Stimulated activated CD8-positive, alpha-beta memory T cell treated with anti-CD3 and anti-CD28 coated beads, Interleukin-15, amount 100 ng/mL, for 4 hours (primary cell): ENCODE results near the gene FAHD1.

Experiments
- DNase-seq, 2 donors: peaks; one replicate each; pipeline ENCODE4 v3.0.0-alpha.2; 2020; ENCODE audit warnings: low read depth in 2 of 2

The FAHD1 gene

DNA sequence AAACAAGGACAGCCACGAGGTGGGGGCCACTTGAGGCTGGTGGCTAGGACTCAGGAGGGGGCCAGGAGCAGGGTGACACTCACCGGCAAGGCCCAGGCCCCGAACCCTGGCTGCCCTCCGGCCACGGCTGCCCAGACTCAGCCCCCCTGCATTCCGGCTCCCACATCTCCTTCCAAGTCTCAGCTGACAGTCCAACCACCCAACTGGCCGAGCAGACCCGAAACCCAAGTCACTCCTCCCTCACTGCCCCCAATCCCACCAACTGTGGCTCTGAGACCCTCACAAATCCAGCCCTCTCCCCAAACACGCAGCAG is 9.8 kb upstream of the FAHD1 start:
- DNase-seq, result no peak

GRCh38 chr16:1817716-1818115 is 9.3 kb upstream of the FAHD1 start:
- DNase-seq, result no peak

DNA sequence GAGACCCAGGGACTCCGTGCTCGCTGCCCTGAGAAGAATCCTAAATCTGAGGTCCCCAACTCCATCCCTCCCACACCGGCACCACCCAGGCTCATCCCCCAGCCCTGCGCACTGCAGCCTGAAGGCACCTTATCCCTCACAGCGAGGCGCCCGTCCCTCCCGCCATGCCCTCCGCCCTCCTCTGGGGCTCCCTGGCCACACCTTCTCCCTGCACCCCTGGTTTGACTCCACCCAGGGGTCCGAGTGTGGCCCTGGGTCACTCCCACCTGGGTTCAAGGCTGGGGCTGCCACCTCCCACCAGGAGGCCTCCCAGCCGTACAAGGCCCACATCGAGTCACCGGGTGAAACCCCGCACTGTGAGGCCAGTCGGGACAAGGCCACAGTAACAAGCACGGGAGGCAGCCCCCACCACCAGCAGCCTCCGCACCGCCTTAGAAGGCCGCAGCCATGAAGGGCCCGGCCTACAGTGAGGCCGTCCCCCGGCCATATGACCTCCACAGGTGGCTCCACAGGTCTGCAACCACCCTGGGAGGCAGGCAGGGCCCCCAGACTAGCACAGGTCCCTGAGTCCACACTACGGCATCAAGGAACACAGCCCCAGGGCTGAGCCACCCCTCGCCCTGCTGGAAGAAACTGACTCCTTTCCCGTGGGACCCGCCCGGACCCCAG is 8.7 kb upstream of the FAHD1 start:
- DNase-seq, result no peak

- no peak for DNase-seq
Measured at GRCh38 chr16:1818873-1819525, 8.0 kb upstream of the FAHD1 start.

DNA sequence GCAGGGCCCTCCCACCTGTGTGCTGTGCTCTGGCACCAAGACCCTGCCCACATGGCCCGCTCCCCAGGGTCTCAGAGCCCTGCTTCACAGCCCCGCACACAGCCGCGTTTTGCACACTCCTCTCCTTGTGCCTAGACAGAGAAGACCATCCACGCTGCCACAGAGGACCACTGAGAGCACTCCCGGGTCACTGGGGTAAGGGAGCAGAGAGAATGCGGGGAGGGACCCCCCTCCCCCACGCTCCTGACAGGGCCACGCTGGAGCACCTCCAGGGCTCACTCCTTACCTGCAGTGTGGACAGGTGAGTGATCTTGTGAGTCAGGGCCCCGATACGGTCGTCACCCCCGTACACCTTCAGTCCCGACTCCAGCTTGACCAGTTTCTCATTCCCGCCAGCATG is 7.4 kb upstream of the FAHD1 start:
- DNase-seq, result no peak

DNA sequence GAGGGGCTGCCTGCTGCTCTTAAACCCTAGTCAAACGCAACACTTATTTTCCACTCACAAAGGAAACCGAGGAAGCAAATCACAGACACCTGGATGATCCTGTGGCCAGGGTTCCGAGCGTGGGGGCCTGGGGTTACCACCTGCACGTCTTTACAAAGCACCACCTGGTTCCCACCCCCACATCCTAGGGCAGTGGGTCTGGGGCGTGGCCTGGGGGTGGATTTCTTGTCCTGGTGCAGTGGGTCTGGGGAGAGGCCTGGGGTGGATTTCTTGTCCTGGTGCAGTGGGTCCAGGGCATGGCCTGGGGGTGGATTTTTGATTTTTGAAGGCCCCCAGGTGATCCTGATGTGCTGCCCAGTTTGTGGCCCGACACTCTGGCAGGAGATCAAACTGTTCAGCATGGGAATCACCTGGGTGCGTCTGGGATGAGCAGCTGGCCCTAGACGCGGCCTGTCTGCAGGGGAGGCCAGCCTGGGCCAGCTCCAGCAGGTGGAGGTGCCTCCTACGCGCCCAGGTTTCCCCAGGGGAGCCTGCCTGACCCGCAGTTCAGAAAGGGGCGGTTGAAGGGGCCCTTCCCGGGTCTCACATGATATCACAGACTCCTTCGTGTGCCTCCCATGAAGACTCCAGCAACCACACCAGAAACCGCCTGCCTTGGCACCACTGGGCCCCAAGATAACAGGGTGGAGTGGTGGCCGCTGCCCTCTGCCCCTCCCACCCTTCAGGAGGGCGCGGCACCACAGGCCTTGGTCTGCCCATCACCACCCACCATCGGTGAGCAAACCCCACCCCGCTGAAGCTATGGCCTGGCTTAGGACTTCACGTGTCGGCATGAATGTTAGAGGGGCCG is 6.7 kb upstream of the FAHD1 start:
- no peak for DNase-seq

DNA sequence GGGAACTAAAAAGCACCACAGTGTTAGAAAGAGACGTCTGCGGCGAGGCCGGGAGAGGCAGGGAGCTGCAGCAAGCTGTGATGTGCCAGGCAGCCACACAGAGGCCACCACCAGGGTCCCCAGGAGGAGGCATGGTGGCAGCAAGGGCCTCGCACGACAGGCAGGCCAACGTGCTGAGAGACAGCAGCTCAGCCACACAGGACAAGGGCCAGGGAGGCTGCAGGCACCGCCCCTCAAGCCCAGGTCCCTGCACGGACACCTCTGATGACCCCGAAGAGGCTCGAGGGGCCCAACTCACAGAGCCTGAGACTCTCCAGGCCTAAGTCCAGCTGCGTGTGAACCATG is 6.1 kb upstream of the FAHD1 start:
- DNase-seq, result no peak

DNA sequence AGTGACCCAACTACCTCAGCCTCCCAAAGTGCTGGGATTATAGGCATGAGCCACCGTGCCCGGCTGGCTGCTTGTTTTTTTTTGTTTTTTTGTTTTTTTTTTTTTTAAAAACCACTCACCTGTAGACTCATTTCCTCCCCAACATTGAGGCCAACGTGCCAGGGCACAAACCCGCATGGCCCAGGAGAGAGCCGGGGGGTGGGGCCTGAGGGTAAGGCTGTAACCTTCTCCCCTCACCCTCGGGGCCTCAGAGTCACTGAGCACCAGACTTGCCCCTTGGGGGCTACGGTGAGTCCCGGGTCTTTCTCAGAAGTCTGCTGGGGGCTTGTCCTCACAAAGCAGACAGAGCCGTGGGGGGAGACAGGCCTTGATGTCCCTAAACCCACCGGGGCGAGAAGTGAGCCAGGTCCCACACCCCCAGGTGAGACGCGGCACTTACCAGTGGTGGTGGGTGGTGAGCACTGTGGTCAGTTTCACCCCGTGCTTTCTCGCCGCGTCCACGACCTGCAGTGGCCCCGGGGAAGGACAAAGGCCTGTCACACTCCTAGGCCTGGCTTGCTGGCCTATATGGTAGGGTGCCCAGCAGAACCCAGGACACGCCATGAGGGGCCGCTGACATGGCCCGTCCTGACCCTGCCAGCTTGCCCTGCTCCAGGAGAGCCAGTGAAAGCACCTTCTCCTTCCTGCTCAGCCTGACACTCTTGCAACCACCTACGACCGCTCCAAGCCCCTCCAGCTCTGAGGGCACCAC is 5.0 kb upstream of the FAHD1 start:
- no peak for DNase-seq

- no peak for DNase-seq
Measured at GRCh38 chr16:1822801-1823200, 4.2 kb upstream of the FAHD1 start.

DNA sequence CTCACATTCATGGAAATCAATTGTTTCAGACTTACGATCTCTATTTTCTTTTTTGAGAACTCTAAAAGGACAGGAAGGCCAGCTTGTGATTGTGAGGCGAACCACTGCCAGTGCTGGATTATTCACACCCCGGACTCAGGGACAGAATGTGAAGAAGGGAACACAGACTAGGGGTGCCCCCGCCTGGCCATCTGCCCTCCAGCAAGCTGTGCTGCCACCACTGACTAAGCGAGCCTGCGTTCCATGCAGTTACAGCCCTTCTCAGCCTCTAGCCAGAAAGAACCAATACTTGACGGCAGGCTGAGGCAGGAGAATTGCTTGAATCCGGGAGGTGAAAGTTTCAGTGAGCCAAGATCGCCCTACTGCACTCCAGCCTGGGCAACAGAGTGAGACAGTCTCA is 3.2 kb upstream of the FAHD1 start:
- DNase-seq, result no peak

- DNase-seq, result no peak
Measured at GRCh38 chr16:1825381-1825863, 1.6 kb upstream of the FAHD1 start.

DNA sequence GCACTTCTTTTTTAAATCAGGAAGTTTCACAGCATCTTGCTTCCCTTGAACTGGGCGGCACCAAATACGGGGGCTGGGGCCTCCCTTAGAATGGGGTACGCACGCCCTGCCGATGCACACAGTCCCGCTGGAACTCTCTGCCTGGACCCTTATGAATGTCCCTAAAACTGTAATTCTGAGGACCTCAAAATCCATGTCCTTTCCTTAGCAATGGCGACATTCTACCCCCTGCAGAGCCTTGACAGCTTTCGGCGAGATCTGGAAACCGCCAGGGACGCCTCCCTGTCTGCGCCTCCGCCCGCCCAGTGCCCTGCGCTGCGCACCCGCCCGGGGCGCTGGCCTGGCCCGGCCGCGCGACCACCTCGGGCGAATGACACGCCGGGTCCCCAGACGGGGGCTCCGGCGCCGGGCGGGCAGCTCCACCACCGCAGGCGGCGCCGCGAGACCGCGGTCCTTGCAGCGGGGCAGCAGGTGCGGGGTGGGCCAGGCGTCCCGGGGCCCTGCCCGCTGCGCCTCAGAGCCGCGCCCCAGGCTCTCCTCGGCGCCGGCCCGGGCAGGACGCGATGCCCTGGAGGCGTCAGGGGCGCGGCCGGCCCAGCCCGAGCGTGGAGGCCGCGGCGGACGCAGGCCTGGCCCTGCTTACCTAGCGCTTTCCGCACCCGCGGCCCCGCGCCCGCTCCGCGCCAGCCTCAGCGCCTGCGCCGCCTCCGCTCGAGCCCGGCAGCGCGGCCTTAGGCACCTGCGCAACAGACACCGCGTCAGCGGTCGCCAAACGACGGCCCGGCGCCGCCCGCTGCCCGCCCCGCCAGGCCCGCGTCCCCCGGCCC is 929 bp upstream of the FAHD1 start:
- DNase-seq, result peak; percentile 26 to 61

DNA sequence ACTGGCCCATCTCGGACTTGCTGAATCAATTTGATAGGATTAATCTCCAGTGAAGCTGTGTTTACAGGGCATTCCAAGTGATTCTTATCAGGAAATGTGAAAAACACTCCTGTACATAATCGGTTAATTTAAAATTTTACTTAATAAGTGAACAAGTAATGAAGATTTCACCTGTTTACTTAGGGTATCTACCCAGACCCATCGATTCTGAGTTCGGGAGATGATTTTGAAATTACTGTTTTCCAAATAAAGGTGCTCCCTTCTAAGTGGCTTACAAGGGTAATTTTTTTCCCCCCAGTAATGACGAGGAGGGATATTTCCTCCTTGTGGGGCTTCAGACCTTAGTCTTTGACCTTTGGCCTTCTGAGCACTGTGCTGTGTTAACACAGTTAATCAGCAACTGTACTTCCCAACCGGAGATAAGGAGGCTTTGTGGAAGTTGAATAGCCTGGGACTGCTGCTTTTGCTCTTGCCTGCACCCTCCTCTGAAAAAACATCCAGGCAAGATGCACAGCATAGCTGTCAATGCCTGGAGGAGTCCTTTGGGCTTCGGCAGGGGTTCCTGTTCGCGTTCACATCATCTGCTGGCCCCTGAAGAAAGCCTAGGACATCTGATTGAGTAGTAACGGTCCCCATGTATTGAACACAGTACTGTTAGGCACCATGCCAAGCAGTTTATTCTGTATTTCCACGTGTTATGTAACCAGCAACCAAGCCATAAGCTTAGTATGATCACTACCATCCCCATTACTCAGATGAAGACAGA is 1.8 kb downstream of the FAHD1 start:
- no peak for DNase-seq

DNA sequence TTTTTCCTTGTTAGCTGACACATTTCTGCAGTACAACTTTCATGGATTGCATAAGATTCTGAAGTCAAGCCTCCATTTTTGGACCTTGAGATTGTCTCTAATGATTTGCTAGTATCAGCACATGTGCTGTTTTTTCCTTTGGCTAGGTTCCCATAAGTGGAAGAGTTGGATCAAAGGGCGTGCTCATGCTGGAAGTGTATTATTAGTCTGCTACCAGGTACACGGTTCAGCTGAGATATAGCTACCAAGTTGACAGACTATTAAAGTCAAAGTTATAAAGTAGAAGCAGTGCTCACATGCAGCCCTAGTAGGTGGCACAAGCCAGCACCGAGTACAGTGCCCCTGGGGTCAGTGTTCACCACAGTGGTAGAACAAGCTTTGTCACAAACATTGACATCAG is 3.2 kb downstream of the FAHD1 start:
- DNase-seq, result no peak

- no peak for DNase-seq
Measured at GRCh38 chr16:1831186-1832075, 4.4 kb downstream of the FAHD1 start.

GRCh38 chr16:1832838-1833454 is 5.9 kb downstream of the FAHD1 start:
- DNase-seq, result no peak

DNA sequence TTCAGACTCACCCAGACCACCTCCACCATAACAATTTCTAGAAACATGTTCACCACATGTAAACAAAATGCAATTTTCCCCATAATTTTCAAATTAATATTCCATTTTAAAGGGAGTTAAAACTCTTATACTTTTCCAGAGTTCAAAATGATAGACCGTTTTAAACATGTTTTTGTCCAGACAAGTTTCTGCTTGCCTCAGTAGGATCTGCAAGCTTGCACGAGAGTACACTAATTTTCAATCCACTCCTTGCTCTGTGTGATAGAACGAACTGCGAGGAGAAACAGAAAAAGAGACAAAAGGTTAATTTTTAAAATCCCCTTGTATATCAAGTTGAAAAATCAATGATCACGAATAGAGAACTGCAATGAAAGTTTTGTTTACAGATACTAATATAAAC is 7.1 kb downstream of the FAHD1 start:
- DNase-seq, result no peak

DNA sequence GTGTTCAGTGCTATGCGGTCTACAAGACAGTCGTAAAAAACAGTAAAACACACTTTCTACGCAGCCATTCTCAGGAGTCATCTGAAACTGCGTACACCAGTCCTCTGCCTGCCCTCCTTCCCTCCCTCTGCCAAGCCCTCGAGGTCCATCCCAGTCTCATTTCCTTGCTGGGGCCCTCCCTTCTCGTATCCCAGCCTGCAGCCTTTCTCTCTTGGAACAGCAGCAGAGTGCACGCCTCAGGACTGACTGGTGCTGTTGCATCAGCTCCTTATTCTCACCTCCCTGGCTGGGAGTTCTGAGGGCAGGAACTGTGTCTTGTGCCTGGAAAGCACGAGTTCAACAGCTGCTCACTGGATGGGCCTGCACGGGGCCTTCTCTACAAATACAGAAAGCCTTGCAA is 12.5 kb downstream of the FAHD1 start:
- no peak for DNase-seq

DNA sequence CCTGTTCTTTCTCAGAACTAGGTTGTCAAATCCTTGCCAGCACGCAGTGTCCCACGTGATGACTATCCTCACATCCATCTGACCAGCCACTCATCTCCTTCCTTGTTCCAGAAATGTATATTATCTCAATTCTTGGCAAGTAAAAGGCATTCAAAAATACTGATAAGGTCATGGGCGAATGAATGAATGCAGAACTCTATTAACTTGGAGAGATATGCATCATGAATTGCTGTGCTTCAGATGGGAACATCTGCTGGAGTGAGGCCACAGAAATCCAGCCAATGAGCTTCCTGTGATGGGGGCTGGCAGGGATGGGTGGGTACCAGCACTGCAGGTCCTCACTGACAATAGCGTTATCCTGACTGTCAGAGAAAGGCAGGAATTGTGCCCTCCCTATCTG is 19.0 kb downstream of the FAHD1 start:
- DNase-seq, result no peak
